Measurements from ENCODE around the gene RUSF1. TPM values are rescaled to one million over a fixed set of nuclear protein-coding genes. Genes with fewer than 3 reads are reported as not detected.

The RUSF1 gene
- total and polyA plus RNA-seq, 9 of the 15 experiments (the other 6 are each of a cell fraction or from before 2014, with no cell fraction given): 0.80 to 52.8 (median 27.6) TPM

- no peak for TF ChIP-seq ZNF518B (CRISPR knock-in tag; IDR thresholded peaks at IDR 0.05)
- peak; percentile 17; the same call in 1 of the 2 replicates for TF ChIP-seq MYNN (IDR thresholded peaks at IDR 0.05)
- TF ChIP-seq MYNN (CRISPR knock-in tag; IDR thresholded peaks at IDR 0.05): no peak
- TF ChIP-seq RFX7 (CRISPR knock-in tag; IDR thresholded peaks at IDR 0.05): no peak
- TF ChIP-seq CTCF (IDR thresholded peaks at IDR 0.05 in 2 of 3, conservative IDR thresholded peaks at IDR 0.05 in 1 of 3; ENCODE audit: insufficient read depth in 2 of 3, low read depth in 1 of 3, low read length in 3 of 3): peak in 2 of 3 experiments; percentile 36 to 61; a peak in 2 of 6 replicates
- peak; percentile 70 for TF ChIP-seq L3MBTL2 (IDR thresholded peaks at IDR 0.05)
- TF ChIP-seq U2AF1 (optimal IDR thresholded peaks at IDR 0.05; ENCODE audit: low read depth, low read length): no peak
- TF ChIP-seq THAP7 (CRISPR knock-in tag; IDR thresholded peaks at IDR 0.05): no peak
- no peak for TF ChIP-seq GATAD2A (IDR thresholded peaks at IDR 0.05)
- peak; percentile 5; the same call in 1 of the 2 replicates for TF ChIP-seq POLR2A (conservative IDR thresholded peaks at IDR 0.05)
- peak; percentile 74; the same call in 1 of the 2 replicates for TF ChIP-seq E2F1 (CRISPR knock-in tag; IDR thresholded peaks at IDR 0.05)
- peak; percentile 49 to 67; a peak in 3 of 4 replicates for TF ChIP-seq NRF1 (conservative IDR thresholded peaks at IDR 0.05 in 1 of 2, IDR thresholded peaks at IDR 0.05 in 1 of 2)
- TF ChIP-seq IRF1 (CRISPR knock-in tag; IDR thresholded peaks at IDR 0.05; ENCODE audit: borderline replicate concordance): no peak
- no peak for TF ChIP-seq HLTF (IDR thresholded peaks at IDR 0.05)
- peak; percentile 49 for TF ChIP-seq HMGXB4 (CRISPR knock-in tag; IDR thresholded peaks at IDR 0.05)
- 0 out of 2 replicates have a peak, but pooled peaks have one; percentile 9 for TF ChIP-seq VEZF1 (CRISPR knock-in tag; IDR thresholded peaks at IDR 0.05)
These were observed 49.9 kb downstream of the RUSF1 start (continued) for GRCh38 chr16:31458073-31458843.

Data from K562 (cell line).